ENCODE data around the gene STAT5B.

DNA sequence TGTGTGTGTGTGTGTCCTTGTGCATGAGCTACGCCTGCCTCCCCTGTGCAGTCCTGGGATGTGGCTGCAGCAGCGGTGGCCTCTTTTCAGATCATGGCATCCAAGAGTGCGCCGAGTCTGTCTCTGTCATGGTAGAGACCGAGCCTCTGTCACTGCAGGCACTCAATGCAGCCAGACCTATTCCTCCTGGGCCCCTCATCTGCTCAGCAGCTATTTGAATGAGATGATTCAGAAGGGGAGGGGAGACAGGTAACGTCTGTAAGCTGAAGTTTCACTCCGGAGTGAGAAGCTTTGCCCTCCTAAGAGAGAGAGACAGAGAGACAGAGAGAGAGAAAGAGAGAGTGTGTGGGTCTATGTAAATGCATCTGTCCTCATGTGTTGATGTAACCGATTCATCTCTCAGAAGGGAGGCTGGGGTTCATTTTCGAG lies 34.6 kb upstream of the STAT5B start:
- TF ChIP-seq, protein P1, sequence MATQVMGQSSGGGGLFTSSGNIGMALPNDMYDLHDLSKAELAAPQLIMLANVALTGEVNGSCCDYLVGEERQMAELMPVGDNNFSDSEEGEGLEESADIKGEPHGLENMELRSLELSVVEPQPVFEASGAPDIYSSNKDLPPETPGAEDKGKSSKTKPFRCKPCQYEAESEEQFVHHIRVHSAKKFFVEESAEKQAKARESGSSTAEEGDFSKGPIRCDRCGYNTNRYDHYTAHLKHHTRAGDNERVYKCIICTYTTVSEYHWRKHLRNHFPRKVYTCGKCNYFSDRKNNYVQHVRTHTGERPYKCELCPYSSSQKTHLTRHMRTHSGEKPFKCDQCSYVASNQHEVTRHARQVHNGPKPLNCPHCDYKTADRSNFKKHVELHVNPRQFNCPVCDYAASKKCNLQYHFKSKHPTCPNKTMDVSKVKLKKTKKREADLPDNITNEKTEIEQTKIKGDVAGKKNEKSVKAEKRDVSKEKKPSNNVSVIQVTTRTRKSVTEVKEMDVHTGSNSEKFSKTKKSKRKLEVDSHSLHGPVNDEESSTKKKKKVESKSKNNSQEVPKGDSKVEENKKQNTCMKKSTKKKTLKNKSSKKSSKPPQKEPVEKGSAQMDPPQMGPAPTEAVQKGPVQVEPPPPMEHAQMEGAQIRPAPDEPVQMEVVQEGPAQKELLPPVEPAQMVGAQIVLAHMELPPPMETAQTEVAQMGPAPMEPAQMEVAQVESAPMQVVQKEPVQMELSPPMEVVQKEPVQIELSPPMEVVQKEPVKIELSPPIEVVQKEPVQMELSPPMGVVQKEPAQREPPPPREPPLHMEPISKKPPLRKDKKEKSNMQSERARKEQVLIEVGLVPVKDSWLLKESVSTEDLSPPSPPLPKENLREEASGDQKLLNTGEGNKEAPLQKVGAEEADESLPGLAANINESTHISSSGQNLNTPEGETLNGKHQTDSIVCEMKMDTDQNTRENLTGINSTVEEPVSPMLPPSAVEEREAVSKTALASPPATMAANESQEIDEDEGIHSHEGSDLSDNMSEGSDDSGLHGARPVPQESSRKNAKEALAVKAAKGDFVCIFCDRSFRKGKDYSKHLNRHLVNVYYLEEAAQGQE (IDR thresholded peaks at IDR 0.05; ENCODE audit: insufficient read depth in 1 of 2, low read depth in 2 of 2, low read length in 1 of 2), result no peak
- TF ChIP-seq, protein P2, sequence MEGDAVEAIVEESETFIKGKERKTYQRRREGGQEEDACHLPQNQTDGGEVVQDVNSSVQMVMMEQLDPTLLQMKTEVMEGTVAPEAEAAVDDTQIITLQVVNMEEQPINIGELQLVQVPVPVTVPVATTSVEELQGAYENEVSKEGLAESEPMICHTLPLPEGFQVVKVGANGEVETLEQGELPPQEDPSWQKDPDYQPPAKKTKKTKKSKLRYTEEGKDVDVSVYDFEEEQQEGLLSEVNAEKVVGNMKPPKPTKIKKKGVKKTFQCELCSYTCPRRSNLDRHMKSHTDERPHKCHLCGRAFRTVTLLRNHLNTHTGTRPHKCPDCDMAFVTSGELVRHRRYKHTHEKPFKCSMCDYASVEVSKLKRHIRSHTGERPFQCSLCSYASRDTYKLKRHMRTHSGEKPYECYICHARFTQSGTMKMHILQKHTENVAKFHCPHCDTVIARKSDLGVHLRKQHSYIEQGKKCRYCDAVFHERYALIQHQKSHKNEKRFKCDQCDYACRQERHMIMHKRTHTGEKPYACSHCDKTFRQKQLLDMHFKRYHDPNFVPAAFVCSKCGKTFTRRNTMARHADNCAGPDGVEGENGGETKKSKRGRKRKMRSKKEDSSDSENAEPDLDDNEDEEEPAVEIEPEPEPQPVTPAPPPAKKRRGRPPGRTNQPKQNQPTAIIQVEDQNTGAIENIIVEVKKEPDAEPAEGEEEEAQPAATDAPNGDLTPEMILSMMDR (IDR thresholded peaks at IDR 0.05), result no peak
- TF ChIP-seq TCF7L2 (IDR thresholded peaks at IDR 0.05; ENCODE audit: low read depth, low read length) (no peak), POLR2AphosphoS5 (IDR thresholded peaks at IDR 0.05; ENCODE audit: low read depth, low read length) (peak; percentile 39; the same call in 1 of the 2 replicates), SIN3A (IDR thresholded peaks at IDR 0.05; ENCODE audit: borderline replicate concordance, insufficient read depth, low read depth, low read length) (no peak)
